H1 (cell line): ENCODE data around the gene PA2G4. TPM values are rescaled to one million over a fixed set of nuclear protein-coding genes. Genes with fewer than 3 reads are reported as not detected.

Source experiments
- CTCF ChIA-PET: fragments of 300-600 bp; sonication (Branson Sonifier 250); formaldehyde crosslinking; loops from one replicate; lab custom pipeline; 2021; ENCODE audit not compliant: partially characterized antibody; lab: Charles Lee
- POLR2A ChIA-PET: fragments of 300-600 bp; sonication (Branson Sonifier 250); formaldehyde crosslinking; loops from one replicate; lab custom pipeline; 2021; ENCODE audit warnings: inconsistent platforms; ENCODE audit not compliant: partially characterized antibody; lab: Charles Lee
- DNase-seq, 2 experiments: peaks; one replicate each; pipeline versions ENCODE4 v3.0.0 to v3.0.0-alpha.2; 2010 to 2022; ENCODE audit warnings: low spot score in 2 of 2, low read depth in 1 of 2, mixed read lengths in 1 of 2
- FAIRE-seq: peaks from 2 replicates; lab custom pipeline; 2011; peaks lifted over from hg19 to GRCh38; lab: Jason Lieb, UNC
- H2AFZ ChIP-seq: 2 replicates; pipeline ENCODE4 v1.8.1; 2012; ENCODE audit warnings: low read length, inconsistent platforms
- H2AK5ac ChIP-seq: 2 replicates; pipeline ENCODE4 v1.6.1; 2013; ENCODE audit warnings: low read depth, low read length
- H2BK120ac ChIP-seq: replicated peaks from 2 replicates; pipeline ENCODE3; 2013; ENCODE audit warnings: low read depth, low read length, inconsistent platforms
- H2BK12ac ChIP-seq: 2 replicates; pipeline ENCODE4 v1.6.1; 2013; ENCODE audit warnings: low read depth, low read length
- H2BK15ac ChIP-seq: 2 replicates; pipeline ENCODE4 v1.6.1; 2013; ENCODE audit warnings: low read length
- H2BK20ac ChIP-seq: 2 replicates; pipeline ENCODE4 v1.6.1; 2013; ENCODE audit warnings: low read length
- H2BK5ac ChIP-seq: 2 replicates; pipeline ENCODE4 v1.6.1; 2013; ENCODE audit warnings: low read depth, low read length
- H3K14ac ChIP-seq: 2 replicates; pipeline ENCODE4 v1.6.1; 2013; ENCODE audit warnings: inconsistent platforms; ENCODE audit not compliant: insufficient read length
- H3K18ac ChIP-seq: 2 replicates; pipeline ENCODE4 v1.6.1; 2013; ENCODE audit warnings: low read length; ENCODE audit errors: extremely low read depth
- H3K23ac ChIP-seq: 2 replicates; pipeline ENCODE4 v1.6.1; 2013; ENCODE audit warnings: inconsistent platforms; ENCODE audit not compliant: insufficient read length
- H3K23me2 ChIP-seq: 2 replicates; pipeline ENCODE4 v1.6.1; 2013; ENCODE audit warnings: low read depth, low read length
- H3K27ac ChIP-seq: 2 replicates; pipeline ENCODE4 v1.6.1; 2011; ENCODE audit warnings: low read depth, low read length, inconsistent platforms
- H3K27me3 ChIP-seq, 4 experiments: replicated peaks in 1 of 4; 1 replicate in 1 of 4; 2 replicates in 3 of 4; pipeline versions ENCODE4 v1.6.1 to v1.8.1; 2011 to 2013; ENCODE audit warnings: low read length in 3 of 4, mild to moderate bottlenecking in 3 of 4, inconsistent platforms in 2 of 4, mixed read lengths in 2 of 4, moderate library complexity in 1 of 4; ENCODE audit not compliant: control insufficient read depth in 3 of 4, insufficient read depth in 3 of 4; ENCODE audit errors: extremely low read depth in 1 of 4
- H3K36me3 ChIP-seq, 4 experiments: 2 replicates each; pipeline versions ENCODE4 v1.6.1 to v1.8.1; 2011 to 2013; ENCODE audit warnings: mild to moderate bottlenecking in 4 of 4, low read length in 3 of 4, moderate library complexity in 2 of 4, control low read depth in 1 of 4, inconsistent platforms in 1 of 4; ENCODE audit not compliant: insufficient read depth in 4 of 4, control insufficient read depth in 2 of 4
- H3K4ac ChIP-seq: replicated peaks from 2 replicates; pipeline ENCODE3; 2013; ENCODE audit warnings: low read length, low read depth, mixed read lengths, inconsistent platforms; ENCODE audit not compliant: insufficient read length
- H3K4me1 ChIP-seq, 4 experiments: replicated peaks in 1 of 4; 1 replicate in 1 of 4; 2 replicates in 3 of 4; pipeline versions ENCODE4 v1.6.1 to v1.8.1; 2011 to 2013; ENCODE audit warnings: low read length in 3 of 4, inconsistent platforms in 2 of 4, mixed read lengths in 1 of 4; ENCODE audit not compliant: insufficient read depth in 4 of 4, control insufficient read depth in 3 of 4
- H3K4me2 ChIP-seq, 2 experiments: 2 replicates each; pipeline versions ENCODE4 v1.6.1 to v1.8.1; 2011 to 2013; ENCODE audit warnings: low read depth in 2 of 2, low read length in 2 of 2, control low read depth in 1 of 2, inconsistent platforms in 1 of 2, mild to moderate bottlenecking in 1 of 2; ENCODE audit not compliant: insufficient read depth in 1 of 2
- H3K4me3 ChIP-seq, 4 experiments: fragments of 200-600, 300-600 bp in 1 of 4; sonication (generic), shearing (Covaris generic), sonication (Bioruptor Twin) in 1 of 4; 2 replicates each; pipeline versions ENCODE4 v1.5.1 to v1.8.1; 2011 to 2016; ENCODE audit warnings: low read length in 4 of 4, low read depth in 3 of 4, control low read depth in 2 of 4, inconsistent platforms in 2 of 4, mild to moderate bottlenecking in 2 of 4, mixed read lengths in 1 of 4, moderate library complexity in 1 of 4; ENCODE audit not compliant: insufficient read depth in 2 of 4; ENCODE audit errors: extremely low read depth in 1 of 4
- H3K56ac ChIP-seq: replicated peaks from 2 replicates; pipeline ENCODE3; 2013; ENCODE audit warnings: low read depth, mild to moderate bottlenecking, mixed read lengths, low read length, inconsistent platforms; ENCODE audit not compliant: insufficient read length
- H3K79me1 ChIP-seq: 2 replicates; pipeline ENCODE4 v1.6.1; 2013; ENCODE audit warnings: low read depth, low read length, control low read depth
- H3K79me2 ChIP-seq, 2 experiments: 2 replicates each; pipeline versions ENCODE4 v1.6.1 to v1.8.1; 2012 to 2013; ENCODE audit warnings: low read length in 2 of 2, mild to moderate bottlenecking in 2 of 2, inconsistent platforms in 1 of 2; ENCODE audit not compliant: insufficient read depth in 2 of 2, control insufficient read depth in 1 of 2
- H3K9ac ChIP-seq, 4 experiments: replicated peaks in 1 of 4; 1 replicate in 1 of 4; 2 replicates in 3 of 4; pipeline versions ENCODE4 v1.6.1 to v1.8.1; 2011 to 2013; ENCODE audit warnings: low read depth in 3 of 4, low read length in 3 of 4, control low read depth in 2 of 4, mild to moderate bottlenecking in 2 of 4, moderate library complexity in 2 of 4, inconsistent platforms in 1 of 4; ENCODE audit errors: extremely low read depth in 1 of 4
- H3K9me3 ChIP-seq, 2 experiments: 2 replicates each; pipeline versions ENCODE4 v1.6.1 to v1.8.1; 2012 to 2013; ENCODE audit warnings: mild to moderate bottlenecking in 2 of 2, moderate library complexity in 2 of 2, control low read depth in 1 of 2, inconsistent platforms in 1 of 2, low read depth in 1 of 2, low read length in 1 of 2, mixed read lengths in 1 of 2; ENCODE audit not compliant: insufficient read depth in 2 of 2
- H4K20me1 ChIP-seq, 2 experiments: replicated peaks in 1 of 2; 2 replicates each; pipeline versions ENCODE3 to v1.8.1; 2011 to 2013; ENCODE audit warnings: inconsistent platforms in 2 of 2, low read length in 2 of 2, mild to moderate bottlenecking in 1 of 2; ENCODE audit not compliant: insufficient read depth in 2 of 2, control insufficient read depth in 1 of 2
- H4K5ac ChIP-seq: 2 replicates; pipeline ENCODE4 v1.6.1; 2013; ENCODE audit warnings: low read length, low read depth, mixed read lengths, inconsistent platforms; ENCODE audit not compliant: insufficient read length
- H4K8ac ChIP-seq: 2 replicates; pipeline ENCODE4 v1.8.0; 2013; ENCODE audit warnings: mild to moderate bottlenecking, moderate library complexity, low read length, inconsistent platforms; ENCODE audit not compliant: insufficient read depth; ENCODE audit errors: extremely low read depth
- H4K91ac ChIP-seq: replicated peaks from 2 replicates; pipeline ENCODE3; 2013; ENCODE audit warnings: low read length, mixed read lengths, inconsistent platforms; ENCODE audit not compliant: insufficient read length
- CHD1 ChIP-seq: IDR thresholded peaks from 2 replicates; pipeline ENCODE4 v1.6.1; 2012; ENCODE audit warnings: low read depth, low read length, improper control_type of control experiment
- RBBP5 ChIP-seq: IDR thresholded peaks from 2 replicates; pipeline ENCODE4 v1.7.1; 2012; ENCODE audit warnings: low read depth, mild to moderate bottlenecking, inconsistent platforms, low read length, moderate library complexity, borderline replicate concordance
- SIN3A ChIP-seq, 2 experiments: IDR thresholded peaks in 1 of 2; conservative IDR thresholded peaks in 1 of 2; 2 replicates each; pipeline ENCODE4 v1.6.1; 2011 to 2012; ENCODE audit warnings: low read length in 2 of 2, improper control_type of control experiment in 1 of 2, low read depth in 1 of 2, mild to moderate bottlenecking in 1 of 2
- TAF7 ChIP-seq: optimal IDR thresholded peaks from 2 replicates; pipeline ENCODE3; 2011; ENCODE audit warnings: low read depth, mild to moderate bottlenecking, inconsistent platforms, low read length, moderate library complexity, borderline replicate concordance
- TEAD4 ChIP-seq: IDR thresholded peaks from 2 replicates; pipeline ENCODE4 v1.6.1; 2012; ENCODE audit warnings: low read depth, low read length, inconsistent platforms, mixed read lengths
- WGBS, 2 experiments: shearing (Covaris generic) in 1 of 2; methylation state at CpG; one replicate each; pipeline versions ENCODE4 v1.1.6 to v1.1.7; 2013 to 2015; ENCODE audit warnings: low lambda C conversion rate in 2 of 2, mixed read lengths in 2 of 2, inconsistent platforms in 1 of 2, low coverage in 1 of 2, missing lambda C conversion rate in 1 of 2; ENCODE audit not compliant: insufficient replicate concordance in 2 of 2, insufficient coverage in 1 of 2, insufficient read length in 1 of 2; ENCODE audit errors: extremely low coverage in 1 of 2, missing lambda C conversion rate in 1 of 2; 5-methylcytosine and 5-hydroxymethylcytosine counted together
- polyA plus RNA-seq, 7 experiments: library from polyadenylated mRNA; depleted of rRNA in 3 of 7; stranded (reverse) in 5 of 7; unstranded in 2 of 7; fragments of >200 nt in 5 of 7; fragments of 200-250 nt in 2 of 7; gene quantifications; 1 replicate in 5 of 7; 2 replicates in 1 of 7; 4 replicates in 1 of 7; pipeline versions ENCODE4 v1.2.1 to v1.2.3, GENCODE V29; 2011 to 2013; ENCODE audit warnings: missing spikeins in 2 of 7, mixed read lengths in 2 of 7
- total RNA-seq: library from RNA; stranded (reverse); fragmentation: NEBNext Ultra II Directional; extraction: Animal tissue kit (Norgen Biotek cat#: 25700); gene quantifications from 2 replicates; pipeline ENCODE4 v1.2.1, GENCODE V29; 2021
- TF ChIP-seq, protein P1 (sequence below), 3 experiments: IDR thresholded peaks; 1 replicate in 2 of 3; 2 replicates in 1 of 3; pipeline versions ENCODE4 v1.5.1 to v1.6.1; 2011; ENCODE audit warnings: low read length in 3 of 3, mild to moderate bottlenecking in 3 of 3, inconsistent platforms in 2 of 3, low read depth in 1 of 3, moderate library complexity in 1 of 3; ENCODE audit not compliant: insufficient read depth in 1 of 3; ENCODE audit errors: control extremely low read depth in 1 of 3
- TF ChIP-seq, protein P2 (sequence below): IDR thresholded peaks from 2 replicates; pipeline ENCODE4 v1.6.1; 2012; ENCODE audit warnings: inconsistent platforms

Gene PA2G4
- total and polyA plus RNA-seq, 2 of the 8 experiments (the other 6 are each of a cell fraction or from before 2014, with no cell fraction given), result 159 to 242 TPM

DNA sequence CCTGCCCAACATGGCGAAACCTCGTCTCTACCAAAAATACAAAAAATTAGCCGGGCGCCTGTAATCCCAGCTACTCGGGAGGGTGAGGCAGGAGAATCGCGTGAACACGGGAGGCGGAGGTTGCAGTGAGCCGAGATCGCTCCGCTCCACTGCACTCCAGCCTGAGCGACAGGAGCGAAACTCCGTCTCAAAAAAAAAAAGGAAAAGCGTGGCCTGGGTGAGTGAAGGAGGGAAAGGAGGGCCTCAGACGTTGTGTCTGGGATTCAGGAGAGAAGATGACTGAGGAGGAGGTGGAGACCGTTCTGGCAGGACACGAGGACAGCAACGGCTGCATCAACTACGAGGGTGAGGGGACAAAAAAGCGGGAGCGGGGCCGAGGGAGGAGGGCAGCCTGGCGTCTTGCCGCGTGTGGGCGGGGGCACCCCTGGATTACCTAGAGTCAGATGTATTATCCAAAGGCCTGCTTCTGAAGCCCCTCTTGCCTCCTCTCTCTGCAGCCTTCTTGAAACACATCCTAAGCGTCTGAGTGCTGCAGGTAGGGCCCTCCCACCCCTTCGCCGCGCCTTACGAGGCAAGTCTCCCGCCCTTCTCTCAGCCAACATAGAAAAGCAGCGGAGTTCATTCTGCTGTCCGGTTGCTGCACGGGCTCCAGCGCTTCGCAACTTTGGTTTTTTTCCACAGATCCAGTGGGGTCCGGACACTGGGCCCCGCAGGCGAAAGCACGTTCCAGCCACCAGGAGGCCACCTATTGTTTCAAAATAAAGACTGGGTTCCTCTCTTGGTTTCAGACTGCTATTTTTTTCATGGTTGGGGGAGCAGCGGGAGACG is 53.1 kb downstream of the PA2G4 start:
- ChIA-PET CTCF (interaction anchor here (0.6 to 2.5 kb wide), 8 partner anchors 11 to 235 kb away, joined by 3 to 12 read pairs (median 4); partner anchors contain the start of gene SMARCC2), POLR2A (interaction anchor here (0.8 to 15.6 kb wide), 18 partner anchors 8 to 327 kb away, joined by 3 to 656 read pairs (median 5); partner anchors contain the start of genes COQ10A, IL23A, PA2G4 and RNF41)
- H3K14ac ChIP-seq, result no peak overlapping the region
- peaks cover 19% of the 10 kb centered on the region for H3K23me2 ChIP-seq
- no peak overlapping the region for H2AFZ ChIP-seq
- no peak overlapping the region for H2BK20ac ChIP-seq
- H3K4me1 ChIP-seq, result peaks cover 9 to 37% (median 22%) of the 10 kb centered on the region in 4 experiments
- H2AK5ac ChIP-seq, result peak overlapping the region; percentile 79
- H3K27me3 ChIP-seq, result no peaks in the 10 kb centered on the region
- H4K8ac ChIP-seq, result peak overlapping the region; percentile 87; the same call in 1 of the 2 replicates
- DNase-seq (peak; percentile 44 to 79), FAIRE-seq (no peak)
- WGBS, 2 experiments, result 28% methylated on average over 41 of the region's 45 CpGs; no CpG with 5 or more reads in 1 of the 2 experiments
- peak overlapping the region; percentile 36; the same call in 1 of the 2 replicates for H2BK15ac ChIP-seq
- H3K18ac ChIP-seq, result peak overlapping the region; percentile 76
- H3K9ac ChIP-seq, result peak overlapping the region; percentile 82 to 90 (median 88)
- peak overlapping the region; percentile 93 for H3K27ac ChIP-seq
- peak overlapping the region; percentile 50 to 91 (median 62) for H3K4me3 ChIP-seq
- H3K23ac ChIP-seq, result no peak overlapping the region
- H3K9me3 ChIP-seq, result no peaks in the 10 kb centered on the region
- H2BK5ac ChIP-seq, result peak overlapping the region; percentile 84
- H3K79me2 ChIP-seq, result peaks cover 3 to 32% of the 10 kb centered on the region in 2 experiments
- peak overlapping the region; percentile 76 to 77 for H3K4me2 ChIP-seq
- peak overlapping the region; percentile 86 for H2BK12ac ChIP-seq
- peaks cover 5% of the 10 kb centered on the region; the same call in 1 of the 2 replicates for H3K79me1 ChIP-seq
- peaks cover 11 to 19% of the 10 kb centered on the region in 2 experiments for H4K20me1 ChIP-seq
- H4K5ac ChIP-seq, result peak overlapping the region; percentile 95
- H3K36me3 ChIP-seq, result peaks cover 23 to 45% (median 32%) of the 10 kb centered on the region in 4 experiments
- H4K91ac ChIP-seq, result peak overlapping the region; percentile 97
- no peak overlapping the region for H3K4ac ChIP-seq
- H3K56ac ChIP-seq, result peak overlapping the region; percentile 5
- no peak overlapping the region for H2BK120ac ChIP-seq
- TF ChIP-seq SIN3A (conservative IDR thresholded peaks at IDR 0.05 in 1 of 2, IDR thresholded peaks at IDR 0.05 in 1 of 2; ENCODE audit: low read depth in 1 of 2, low read length in 2 of 2) (0 out of 4 replicates have a peak, but pooled peaks of 1 of the 2 experiments have one; percentile 22), TEAD4 (peak; percentile 96), RBBP5 (no peak; the same call in 1 of the 2 replicates), TAF7 (peak; percentile 44), CHD1 (0 out of 2 replicates have a peak, but pooled peaks have one; percentile 44)
- TF ChIP-seq, protein P1, sequence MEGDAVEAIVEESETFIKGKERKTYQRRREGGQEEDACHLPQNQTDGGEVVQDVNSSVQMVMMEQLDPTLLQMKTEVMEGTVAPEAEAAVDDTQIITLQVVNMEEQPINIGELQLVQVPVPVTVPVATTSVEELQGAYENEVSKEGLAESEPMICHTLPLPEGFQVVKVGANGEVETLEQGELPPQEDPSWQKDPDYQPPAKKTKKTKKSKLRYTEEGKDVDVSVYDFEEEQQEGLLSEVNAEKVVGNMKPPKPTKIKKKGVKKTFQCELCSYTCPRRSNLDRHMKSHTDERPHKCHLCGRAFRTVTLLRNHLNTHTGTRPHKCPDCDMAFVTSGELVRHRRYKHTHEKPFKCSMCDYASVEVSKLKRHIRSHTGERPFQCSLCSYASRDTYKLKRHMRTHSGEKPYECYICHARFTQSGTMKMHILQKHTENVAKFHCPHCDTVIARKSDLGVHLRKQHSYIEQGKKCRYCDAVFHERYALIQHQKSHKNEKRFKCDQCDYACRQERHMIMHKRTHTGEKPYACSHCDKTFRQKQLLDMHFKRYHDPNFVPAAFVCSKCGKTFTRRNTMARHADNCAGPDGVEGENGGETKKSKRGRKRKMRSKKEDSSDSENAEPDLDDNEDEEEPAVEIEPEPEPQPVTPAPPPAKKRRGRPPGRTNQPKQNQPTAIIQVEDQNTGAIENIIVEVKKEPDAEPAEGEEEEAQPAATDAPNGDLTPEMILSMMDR (IDR thresholded peaks at IDR 0.05; ENCODE audit: control extremely low read depth in 1 of 3, insufficient read depth in 1 of 3, low read depth in 1 of 3, low read length in 3 of 3), result peak; percentile 31 to 52 (median 41)
- TF ChIP-seq, protein P2, sequence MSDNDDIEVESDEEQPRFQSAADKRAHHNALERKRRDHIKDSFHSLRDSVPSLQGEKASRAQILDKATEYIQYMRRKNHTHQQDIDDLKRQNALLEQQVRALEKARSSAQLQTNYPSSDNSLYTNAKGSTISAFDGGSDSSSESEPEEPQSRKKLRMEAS, result peak; percentile 83
